OCI-LY1 (cell line): Measurements from ENCODE around the gene PRMT9.
A peak's percentile ranks its signal among the peaks of the same experiment; 100 is the strongest.

ENCODE experiments used
- H2AFZ ChIP-seq: fragments of 200-600 bp; sonication (generic), shearing (Covaris generic); 2 replicates; pipeline ENCODE4 v1.6.0; 2014; ENCODE audit warnings: antibody characterized with exemption, mild to moderate bottlenecking, low read length
- H3F3A ChIP-seq: fragments of 200-600 bp; sonication (generic), shearing (Covaris generic); 2 replicates; pipeline ENCODE4 v1.6.0; 2014; ENCODE audit warnings: mild to moderate bottlenecking, antibody characterized with exemption, low read length, moderate library complexity; ENCODE audit not compliant: insufficient read depth
- H3K27ac ChIP-seq: fragments of 200-600 bp; sonication (generic); 2 replicates; pipeline ENCODE4 v1.5.1; 2014; ENCODE audit warnings: low read length, mixed run types, mild to moderate bottlenecking, low read depth; ENCODE audit not compliant: poor library complexity, severe bottlenecking
- H3K27me3 ChIP-seq: fragments of 200-600 bp; sonication (generic); 2 replicates; pipeline ENCODE4 v1.6.0; 2014; ENCODE audit warnings: antibody characterized with exemption, mild to moderate bottlenecking, low read length, moderate library complexity; ENCODE audit not compliant: insufficient read depth
- H3K36me3 ChIP-seq: fragments of 200-600 bp; sonication (generic); 2 replicates; pipeline ENCODE4 v1.6.1; 2014; ENCODE audit warnings: mild to moderate bottlenecking, antibody characterized with exemption, low read length, moderate library complexity, mixed read lengths; ENCODE audit not compliant: insufficient read depth
- H3K4me1 ChIP-seq: fragments of 200-600 bp; sonication (generic); 2 replicates; pipeline ENCODE4 v1.5.1; 2014; ENCODE audit warnings: mild to moderate bottlenecking, low read length, moderate library complexity; ENCODE audit not compliant: insufficient read depth, severe bottlenecking
- H3K4me2 ChIP-seq: fragments of 200-600 bp; sonication (generic), shearing (Covaris generic); 2 replicates; pipeline ENCODE4 v1.6.1; 2014; ENCODE audit warnings: low read length
- H3K4me3 ChIP-seq: fragments of 200-600 bp; sonication (generic); 2 replicates; pipeline ENCODE4 v1.5.1; 2014; ENCODE audit warnings: low read length, low read depth, mild to moderate bottlenecking, mixed read lengths; ENCODE audit not compliant: poor library complexity, severe bottlenecking
- H3K79me2 ChIP-seq: fragments of 200-600 bp; shearing (Covaris generic); 2 replicates; pipeline ENCODE4 v1.6.1; 2016; ENCODE audit warnings: mixed run types, low read length, mixed read lengths; ENCODE audit not compliant: insufficient read depth
- H3K9ac ChIP-seq: fragments of 200-600 bp; sonication (generic), shearing (Covaris generic); 2 replicates; pipeline ENCODE4 v1.6.1; 2014; ENCODE audit warnings: mild to moderate bottlenecking, low read length, mixed read lengths
- H3K9me2 ChIP-seq: fragments of 200-600 bp; sonication (generic), shearing (Covaris generic); 2 replicates; pipeline ENCODE4 v1.6.1; 2014; ENCODE audit warnings: low read depth, mild to moderate bottlenecking, low read length, mixed read lengths
- H3K9me3 ChIP-seq: fragments of 200-600 bp; shearing (Covaris generic); 2 replicates; pipeline ENCODE4 v1.6.1; 2014; ENCODE audit warnings: low read length, mixed read lengths
- H4K20me1 ChIP-seq: fragments of 200-600 bp; sonication (generic), shearing (Covaris generic); 2 replicates; pipeline ENCODE4 v1.6.0; 2016; ENCODE audit warnings: mild to moderate bottlenecking, low read length; ENCODE audit not compliant: insufficient read depth
- EZH2 ChIP-seq: fragments of 200-600 bp; sonication (generic), shearing (Covaris generic); IDR thresholded peaks from 2 replicates; pipeline ENCODE4 v1.8.0; 2017; ENCODE audit warnings: borderline replicate concordance, mixed run types, mild to moderate bottlenecking, antibody characterized with exemption, low read length, moderate library complexity, mixed read lengths
- TF ChIP-seq, protein P1 (sequence below): fragments of 200-600 bp; sonication (generic), shearing (Covaris generic); IDR thresholded peaks from 2 replicates; pipeline ENCODE4 v1.5.1; 2017; ENCODE audit warnings: mild to moderate bottlenecking, antibody characterized with exemption, low read length, moderate library complexity, mixed read lengths

Gene PRMT9

DNA sequence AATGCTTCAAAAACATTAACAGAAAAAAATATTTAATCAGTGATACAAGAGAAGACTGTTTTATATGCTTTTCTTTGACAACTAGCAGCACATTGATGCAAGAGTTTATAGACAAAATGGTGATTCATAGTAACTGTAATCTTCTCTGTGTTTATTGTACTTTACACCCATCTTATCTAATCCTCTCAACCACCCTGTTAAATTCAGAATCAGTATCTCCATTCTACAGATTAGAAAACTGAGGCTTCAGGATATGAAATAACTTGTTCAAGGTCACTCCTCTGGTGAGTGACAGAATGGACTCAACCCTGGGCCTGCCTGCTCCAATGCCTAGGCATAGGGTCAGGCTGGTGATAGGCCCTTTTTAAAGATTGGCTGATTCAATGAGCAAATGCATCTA lies 92.9 kb downstream of the PRMT9 start:
- Histone ChIP-seq H3K9me2 (no peaks in the 10 kb centered on the region), H3K4me3 (no peak overlapping the region), H3F3A (no peaks in the 10 kb centered on the region), H3K4me2 (no peak overlapping the region), H3K27me3 (no peaks in the 10 kb centered on the region), H3K79me2 (no peaks in the 10 kb centered on the region), H3K36me3 (no peaks in the 10 kb centered on the region), H3K27ac (no peak overlapping the region), H3K9me3 (no peaks in the 10 kb centered on the region), H3K4me1 (no peaks in the 10 kb centered on the region), H4K20me1 (no peaks in the 10 kb centered on the region), H3K9ac (no peak overlapping the region), H2AFZ (no peak overlapping the region)
- no peak for TF ChIP-seq EZH2
- TF ChIP-seq, protein P1, sequence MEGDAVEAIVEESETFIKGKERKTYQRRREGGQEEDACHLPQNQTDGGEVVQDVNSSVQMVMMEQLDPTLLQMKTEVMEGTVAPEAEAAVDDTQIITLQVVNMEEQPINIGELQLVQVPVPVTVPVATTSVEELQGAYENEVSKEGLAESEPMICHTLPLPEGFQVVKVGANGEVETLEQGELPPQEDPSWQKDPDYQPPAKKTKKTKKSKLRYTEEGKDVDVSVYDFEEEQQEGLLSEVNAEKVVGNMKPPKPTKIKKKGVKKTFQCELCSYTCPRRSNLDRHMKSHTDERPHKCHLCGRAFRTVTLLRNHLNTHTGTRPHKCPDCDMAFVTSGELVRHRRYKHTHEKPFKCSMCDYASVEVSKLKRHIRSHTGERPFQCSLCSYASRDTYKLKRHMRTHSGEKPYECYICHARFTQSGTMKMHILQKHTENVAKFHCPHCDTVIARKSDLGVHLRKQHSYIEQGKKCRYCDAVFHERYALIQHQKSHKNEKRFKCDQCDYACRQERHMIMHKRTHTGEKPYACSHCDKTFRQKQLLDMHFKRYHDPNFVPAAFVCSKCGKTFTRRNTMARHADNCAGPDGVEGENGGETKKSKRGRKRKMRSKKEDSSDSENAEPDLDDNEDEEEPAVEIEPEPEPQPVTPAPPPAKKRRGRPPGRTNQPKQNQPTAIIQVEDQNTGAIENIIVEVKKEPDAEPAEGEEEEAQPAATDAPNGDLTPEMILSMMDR: no peak

DNA sequence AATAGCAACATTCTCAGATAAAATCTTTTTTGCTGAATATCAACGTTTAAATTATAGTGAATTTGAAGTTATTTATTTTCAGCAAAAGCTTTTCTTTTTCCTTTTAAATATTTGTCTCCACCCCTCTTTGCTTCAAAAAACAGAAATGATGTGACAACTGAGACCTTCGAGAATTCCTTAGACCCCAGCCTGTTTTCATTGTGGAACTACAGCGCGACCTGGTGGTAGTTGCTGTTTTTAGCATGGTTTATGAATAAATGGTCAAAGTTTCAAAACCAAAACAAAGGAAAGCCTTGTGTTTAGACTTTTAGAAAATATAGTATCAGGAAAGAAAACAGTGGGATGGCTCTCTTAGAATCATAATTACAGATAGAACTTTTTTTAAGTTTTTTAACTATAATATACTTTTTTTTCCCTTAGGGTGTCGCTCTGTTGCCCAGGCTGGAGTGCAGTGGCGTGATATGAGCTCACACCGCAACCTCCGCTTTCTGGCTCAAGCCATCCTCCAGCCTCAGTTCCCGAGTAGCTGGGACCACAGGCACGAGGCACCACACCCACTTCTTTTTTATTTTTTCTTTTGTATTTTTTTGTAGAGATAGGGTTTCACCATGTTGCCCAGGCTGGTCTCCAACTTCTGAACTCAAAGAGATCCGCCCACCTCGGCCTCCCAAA lies 93.6 kb downstream of the PRMT9 start:
- Histone ChIP-seq H3K27ac (no peak overlapping the region), H2AFZ (no peak overlapping the region), H3K79me2 (no peaks in the 10 kb centered on the region), H4K20me1 (no peaks in the 10 kb centered on the region), H3K9ac (no peak overlapping the region), H3K27me3 (no peaks in the 10 kb centered on the region), H3K4me2 (no peak overlapping the region), H3K9me3 (no peaks in the 10 kb centered on the region), H3K4me3 (no peak overlapping the region), H3K9me2 (no peaks in the 10 kb centered on the region), H3F3A (no peaks in the 10 kb centered on the region), H3K36me3 (no peaks in the 10 kb centered on the region), H3K4me1 (no peaks in the 10 kb centered on the region)
- TF ChIP-seq, protein P1: peak; percentile 70
- TF ChIP-seq EZH2: no peak

DNA sequence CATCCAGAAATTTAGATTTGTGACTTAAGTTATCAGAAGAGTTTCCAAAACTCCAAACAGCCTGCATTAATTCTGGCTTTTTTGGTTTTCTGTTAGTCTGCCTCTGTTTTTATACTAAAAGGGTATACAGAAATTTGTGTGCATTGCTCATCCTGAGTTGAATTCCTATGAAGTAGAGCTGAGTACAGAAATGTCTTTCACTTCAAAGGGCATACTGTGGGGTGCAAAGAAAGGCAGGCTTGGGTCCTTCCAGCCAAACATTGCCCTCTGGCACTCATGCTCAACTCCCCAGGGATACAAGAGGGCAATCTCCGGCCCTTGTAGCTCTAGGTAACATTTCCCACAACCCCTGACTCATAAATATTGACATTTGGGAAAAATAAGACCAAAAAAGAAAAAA lies 94.4 kb downstream of the PRMT9 start:
- H2AFZ ChIP-seq: no peak overlapping the region
- H3K79me2 ChIP-seq: no peaks in the 10 kb centered on the region
- no peak overlapping the region for H3K9ac ChIP-seq
- H3K9me3 ChIP-seq: no peaks in the 10 kb centered on the region
- H3F3A ChIP-seq: no peaks in the 10 kb centered on the region
- H4K20me1 ChIP-seq: no peaks in the 10 kb centered on the region
- no peaks in the 10 kb centered on the region for H3K36me3 ChIP-seq
- H3K27ac ChIP-seq: no peak overlapping the region
- H3K4me1 ChIP-seq: no peaks in the 10 kb centered on the region
- H3K9me2 ChIP-seq: no peaks in the 10 kb centered on the region
- no peak overlapping the region for H3K4me3 ChIP-seq
- H3K4me2 ChIP-seq: no peak overlapping the region
- H3K27me3 ChIP-seq: no peaks in the 10 kb centered on the region
- TF ChIP-seq EZH2: no peak
- TF ChIP-seq, protein P1: no peak
